NCI-H1694 treated with DMSO at 0.1 percent for 48 hours (cell line): ENCODE data around the gene ERP29.
"Not testable (repeated sequence)": the region's sequence is repeated elsewhere in the genome, so short reads cannot be mapped to it uniquely, and the experiment has no call there.

Experiments used
- DNase-seq: peaks from one replicate; lab custom pipeline; 2025; lab: John Stamatoyannopoulos, UW

The ERP29 gene

DNA sequence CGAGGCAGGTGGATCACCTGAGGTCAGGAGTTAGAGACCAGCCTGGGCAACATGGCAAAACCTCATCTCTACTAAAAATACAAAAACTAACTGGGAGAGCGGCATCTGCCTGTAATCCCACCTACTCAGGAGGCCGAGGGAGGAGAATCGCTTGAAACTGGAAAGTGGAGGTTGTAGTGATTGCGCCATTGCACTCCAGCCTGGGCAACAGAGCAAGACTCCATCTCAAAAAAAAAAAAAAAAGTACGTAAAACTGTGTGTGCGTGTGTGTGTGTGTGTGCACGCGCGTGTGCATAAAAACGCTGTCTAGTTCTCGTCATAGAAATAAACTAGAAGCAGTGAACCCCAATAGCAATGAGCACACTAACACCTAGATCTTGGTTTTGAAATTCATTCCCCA lies 23.4 kb downstream of the ERP29 start:
- DNase-seq: not testable (repeated sequence)

GRCh38 chr12:112046003-112046402 lies 32.8 kb downstream of the ERP29 start:
- no peak for DNase-seq

GRCh38 chr12:112049351-112049750 lies 36.1 kb downstream of the ERP29 start:
- no peak for DNase-seq

DNA sequence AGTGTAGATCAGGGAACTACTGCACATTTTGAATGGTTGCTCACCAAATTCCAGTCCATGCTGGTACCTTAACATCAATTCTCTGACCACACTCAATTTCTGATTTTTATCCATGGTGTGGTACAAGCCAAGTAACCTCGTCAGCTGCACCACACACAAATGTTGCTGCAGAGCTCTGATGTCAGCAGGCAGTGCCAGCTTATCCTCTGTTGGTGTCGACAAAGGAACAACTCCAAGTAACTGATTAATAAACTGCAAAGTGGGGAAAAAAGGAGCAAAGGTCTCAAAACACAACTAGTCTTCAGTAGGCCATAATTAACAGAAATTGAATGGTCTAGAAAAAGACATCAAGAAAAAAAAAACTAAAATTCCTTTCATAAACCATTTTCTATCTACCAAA lies 47.9 kb downstream of the ERP29 start:
- DNase-seq: no peak

GRCh38 chr12:112063273-112063672 lies 50.0 kb downstream of the ERP29 start:
- DNase-seq: no peak

GRCh38 chr12:112066566-112066965 lies 53.3 kb downstream of the ERP29 start:
- no peak for DNase-seq
